HG03439 (cell line): ENCODE results near the gene AFAP1.
A peak's percentile ranks its signal among the peaks of the same experiment; 100 is the strongest.

Source experiments
- ATAC-seq: cut with Tn5 transposase; IDR thresholded peaks from one replicate; pipeline ENCODE4 v1.9.1; 2021; ENCODE audit warnings: mild to moderate bottlenecking, moderate library complexity; ENCODE audit not compliant: unreplicated experiment

The AFAP1 gene

GRCh38 chr4:7772711-7773385 lies 166.8 kb downstream of the AFAP1 start:
- no peak for ATAC-seq

- ATAC-seq = peak; percentile 96
Measured at GRCh38 chr4:7771541-7772507, 167.8 kb downstream of the AFAP1 start.

DNA sequence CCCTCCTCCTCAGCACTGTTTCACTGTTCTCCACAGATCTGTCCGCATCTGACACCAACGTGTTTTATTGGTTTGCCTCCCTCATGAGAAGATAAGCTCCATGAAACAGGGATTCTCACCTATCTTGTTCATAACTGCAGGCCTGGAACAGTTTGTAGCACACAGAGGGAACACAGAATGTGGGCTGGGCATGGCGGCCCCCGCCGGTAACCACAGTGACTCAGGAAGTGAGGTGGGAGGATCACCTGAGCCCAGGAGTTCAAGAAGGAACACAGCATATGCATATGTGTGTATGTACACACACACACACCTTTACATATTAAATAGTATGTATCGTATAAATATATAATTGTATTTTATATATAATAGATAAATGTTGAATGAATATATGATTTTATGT lies 168.6 kb downstream of the AFAP1 start:
- ATAC-seq = no peak

DNA sequence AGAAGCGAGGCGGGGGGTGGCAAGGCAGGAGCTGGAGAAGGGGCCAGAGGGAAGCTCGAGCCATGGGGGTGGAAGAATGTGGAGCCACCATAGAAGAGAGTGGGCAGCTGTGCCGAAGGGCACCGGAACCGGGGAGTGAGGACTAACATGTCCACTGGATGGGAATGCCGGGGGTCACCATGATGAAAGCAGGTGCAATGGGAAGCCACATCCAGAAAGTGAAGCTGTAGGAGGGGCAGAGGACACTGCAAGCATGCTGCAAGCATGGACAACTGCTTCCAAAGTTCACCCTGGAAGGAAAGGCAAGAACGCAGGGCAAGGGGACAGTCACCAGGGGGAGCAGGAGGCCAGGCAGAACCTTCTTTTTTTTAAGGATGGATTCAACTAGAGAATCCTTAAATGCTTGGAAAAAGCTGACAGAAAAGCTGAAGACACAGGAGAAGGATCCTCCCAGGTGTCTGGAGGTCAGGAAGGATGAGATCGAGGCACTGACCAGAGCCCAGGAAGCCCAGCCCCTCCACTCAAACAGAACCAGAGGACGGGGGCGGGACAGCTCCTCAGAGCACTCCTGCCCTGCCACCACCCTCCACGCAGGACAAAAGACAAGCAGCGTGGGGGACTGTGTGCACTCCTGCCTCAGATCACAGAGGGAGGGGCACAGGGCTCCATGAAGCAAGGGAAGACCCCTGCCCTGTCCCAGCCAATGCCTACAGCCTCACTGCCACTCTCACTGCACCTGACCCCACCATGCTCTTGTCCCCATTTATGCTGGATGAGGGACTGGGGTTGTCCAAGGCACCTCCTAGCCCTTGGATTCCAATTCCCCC lies 169.2 kb downstream of the AFAP1 start:
- no peak for ATAC-seq

DNA sequence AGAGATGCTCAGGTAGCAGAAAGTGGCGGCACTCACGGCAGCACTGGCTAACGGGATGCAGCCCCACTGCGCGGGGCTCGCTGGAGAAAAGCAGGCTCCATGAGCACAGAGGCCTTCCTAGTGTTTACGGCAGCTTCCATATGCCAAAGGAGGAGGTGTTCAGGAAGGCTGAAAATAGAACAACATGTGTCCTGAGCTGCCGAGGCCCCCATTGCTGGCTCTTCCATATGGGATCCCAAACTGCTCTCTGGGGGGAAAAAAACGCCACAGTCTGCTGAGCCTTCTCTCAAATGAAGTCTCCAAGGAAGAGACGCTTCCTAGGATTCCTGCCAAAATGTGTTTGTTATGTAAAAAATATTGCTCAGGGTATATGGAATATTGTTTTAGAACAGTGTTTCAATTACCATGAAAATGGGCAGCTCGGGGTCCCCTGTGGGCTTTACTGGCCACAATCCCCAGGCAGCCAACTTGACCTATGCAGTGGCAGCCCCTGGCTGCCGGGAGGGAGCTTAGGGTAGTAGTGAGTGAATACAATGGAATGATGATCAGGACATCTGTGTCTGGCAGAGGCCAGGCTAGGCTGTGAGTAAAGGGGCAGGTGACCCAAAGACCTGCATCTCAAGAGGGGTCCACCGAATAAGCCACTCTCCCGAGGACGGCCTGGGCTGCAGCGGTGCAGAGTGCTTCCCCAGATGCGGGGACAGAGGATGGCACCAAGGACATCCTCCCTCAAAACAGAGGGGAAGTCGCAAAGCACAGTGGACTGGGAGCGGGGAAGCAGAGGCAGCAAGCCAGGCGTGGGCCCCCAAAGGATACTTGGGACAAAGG lies 170.1 kb downstream of the AFAP1 start:
- no peak for ATAC-seq

DNA sequence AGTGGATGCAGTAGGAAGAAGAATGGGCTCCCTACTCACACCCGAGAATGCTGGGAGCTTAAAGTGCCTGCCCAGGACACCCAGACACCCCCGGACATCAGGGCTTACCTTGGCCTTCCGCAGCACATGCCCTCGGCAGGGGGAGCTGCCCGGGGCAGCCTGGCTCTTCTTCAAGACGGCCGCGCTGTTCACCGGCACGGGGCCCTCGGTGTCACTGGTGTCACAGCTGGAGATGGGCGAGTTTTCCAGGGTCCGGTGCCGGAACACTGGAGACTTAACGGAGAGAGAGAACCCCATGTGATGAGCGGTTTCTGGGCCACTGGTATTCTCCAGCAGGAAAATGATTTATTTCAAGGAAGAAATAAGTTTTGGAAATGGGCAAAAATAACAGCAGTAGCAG lies 170.9 kb downstream of the AFAP1 start:
- no peak for ATAC-seq

DNA sequence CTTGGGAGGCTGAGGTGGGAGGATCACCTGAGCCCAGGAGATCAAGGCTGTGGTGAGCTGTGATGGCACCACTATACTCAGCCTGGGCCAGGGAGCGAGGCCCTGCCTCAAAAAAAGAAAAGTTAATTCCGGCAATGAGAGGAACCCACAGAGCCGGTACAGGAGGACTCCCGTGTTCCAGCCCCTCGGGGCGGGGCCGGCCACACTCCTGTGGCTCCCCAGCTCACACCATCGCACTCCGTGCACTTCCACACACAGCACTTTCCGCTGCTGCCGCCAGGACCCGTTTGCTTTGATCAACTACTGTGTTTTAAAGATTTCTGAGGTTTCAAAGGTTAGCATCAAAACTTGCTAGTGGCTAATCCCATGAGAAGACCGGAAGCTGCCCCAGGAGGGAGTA lies 171.7 kb downstream of the AFAP1 start:
- no peak for ATAC-seq

DNA sequence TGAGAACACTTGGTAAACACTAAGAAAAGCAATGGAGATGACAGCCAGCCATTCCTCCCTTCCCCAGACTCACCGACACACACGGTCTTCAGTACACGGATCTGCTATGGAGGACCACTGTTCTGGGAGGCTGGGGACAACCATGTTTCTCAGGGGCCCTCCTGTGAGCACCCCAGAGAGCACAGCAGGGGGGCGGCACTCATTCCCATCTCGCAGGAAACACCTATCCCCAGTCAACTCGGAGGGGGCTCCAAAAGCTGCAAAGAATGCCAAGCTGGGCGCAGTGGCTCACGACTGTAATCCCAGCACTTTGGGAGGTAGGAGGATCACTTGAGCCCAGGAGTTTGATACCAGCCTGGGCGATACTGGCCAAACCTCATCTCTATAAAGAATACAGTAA lies 172.1 kb downstream of the AFAP1 start:
- ATAC-seq = no peak

- ATAC-seq = no peak
Measured at GRCh38 chr4:7766661-7767345, 172.9 kb downstream of the AFAP1 start.

GRCh38 chr4:7766086-7766485 lies 173.6 kb downstream of the AFAP1 start:
- ATAC-seq = no peak

DNA sequence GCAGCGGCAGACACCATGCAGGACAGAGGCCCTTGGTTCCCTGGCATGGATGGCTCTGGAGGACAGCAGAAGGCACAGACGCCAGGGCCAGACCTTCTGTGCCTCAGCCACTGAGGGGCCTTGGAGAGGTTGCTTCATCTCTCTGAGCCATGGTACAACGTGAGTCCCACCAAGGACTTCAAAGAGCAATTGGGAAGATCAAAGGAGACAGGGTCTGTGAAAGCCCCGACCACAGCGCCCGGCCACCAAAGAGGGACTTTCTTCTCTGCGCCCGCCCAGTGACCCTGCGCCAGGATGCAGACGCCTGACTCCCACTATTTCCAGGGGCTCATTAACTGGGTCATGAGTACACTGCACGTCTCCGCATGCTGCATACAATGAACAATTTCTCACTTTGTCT lies 174.0 kb downstream of the AFAP1 start:
- no peak for ATAC-seq

GRCh38 chr4:7764466-7764865 lies 175.2 kb downstream of the AFAP1 start:
- no peak for ATAC-seq

DNA sequence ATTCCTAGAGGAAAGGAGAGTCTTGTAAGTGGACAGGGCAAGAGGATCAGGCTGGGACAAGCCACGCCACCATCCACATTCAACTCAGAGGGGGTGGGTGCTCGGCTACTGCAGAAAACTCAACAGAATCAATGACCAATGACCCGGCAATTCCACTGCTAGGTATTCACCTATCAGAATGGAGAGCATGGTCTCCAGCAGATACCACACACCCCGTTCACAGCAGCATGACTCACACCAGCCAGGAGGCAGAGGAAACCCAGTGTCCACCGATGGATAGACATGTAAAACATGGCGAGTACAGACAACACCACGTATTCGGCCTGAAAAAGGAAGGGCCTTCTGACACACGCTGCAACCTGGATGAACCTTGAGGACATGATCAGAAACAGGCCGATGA lies 175.9 kb downstream of the AFAP1 start:
- no peak for ATAC-seq

DNA sequence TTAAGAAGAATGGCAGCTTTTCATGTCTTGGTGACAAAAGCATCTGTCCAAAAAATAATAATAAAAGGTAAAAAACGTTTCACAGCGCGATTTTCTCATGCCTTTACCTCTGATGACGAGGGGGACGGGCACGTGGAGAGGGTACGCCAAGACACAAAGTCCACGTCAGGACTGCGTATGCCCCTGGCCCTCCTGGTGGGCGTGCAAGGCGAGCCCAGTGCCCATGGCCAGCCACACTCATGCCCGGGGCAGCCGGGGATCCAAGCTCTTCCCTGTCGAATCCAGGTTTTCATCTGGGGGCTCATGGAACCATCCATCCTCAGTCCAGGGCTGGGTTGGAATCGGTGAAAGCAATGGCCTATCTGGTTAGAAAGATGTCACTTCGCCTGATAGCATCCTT lies 176.6 kb downstream of the AFAP1 start:
- ATAC-seq = no peak

- ATAC-seq = no peak
Measured at GRCh38 chr4:7762376-7763030, 177.2 kb downstream of the AFAP1 start.

GRCh38 chr4:7761720-7762119 lies 177.9 kb downstream of the AFAP1 start:
- peak; percentile 79 for ATAC-seq

- no peak for ATAC-seq
Measured at GRCh38 chr4:7761312-7761711, 178.3 kb downstream of the AFAP1 start.

DNA sequence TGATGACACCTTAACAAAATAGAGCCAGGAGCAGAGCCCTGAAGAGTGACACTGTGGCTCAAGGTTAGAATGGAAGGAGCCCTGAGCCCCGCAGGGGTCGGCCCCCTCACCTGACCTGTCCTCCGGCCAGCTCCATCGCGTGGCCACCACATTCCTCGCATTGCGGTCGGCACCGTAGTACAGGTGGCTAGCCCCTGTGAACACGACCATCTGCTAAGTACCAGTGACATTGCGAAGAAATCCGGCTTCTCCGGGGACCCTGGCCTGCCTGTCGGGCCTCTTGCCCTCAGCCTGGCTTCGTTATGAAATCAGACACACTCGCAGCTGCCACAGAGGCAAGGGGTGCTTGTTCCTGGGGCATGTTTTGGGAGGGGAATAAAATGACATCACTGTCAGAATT lies 179.0 kb downstream of the AFAP1 start:
- ATAC-seq = no peak

GRCh38 chr4:7760228-7760627 lies 179.4 kb downstream of the AFAP1 start:
- ATAC-seq = no peak
